H1 (cell line): ENCODE measurements around the gene TXNDC11. TPM values are rescaled to one million over a fixed set of nuclear protein-coding genes. Genes with fewer than 3 reads are reported as not detected.

Experiments used
- CTCF ChIA-PET: fragments of 300-600 bp; sonication (Branson Sonifier 250); formaldehyde crosslinking; loops from one replicate; lab custom pipeline; 2021; ENCODE audit not compliant: partially characterized antibody; lab: Charles Lee
- POLR2A ChIA-PET: fragments of 300-600 bp; sonication (Branson Sonifier 250); formaldehyde crosslinking; loops from one replicate; lab custom pipeline; 2021; ENCODE audit warnings: inconsistent platforms; ENCODE audit not compliant: partially characterized antibody; lab: Charles Lee
- DNase-seq, 2 experiments: peaks; one replicate each; pipeline versions ENCODE4 v3.0.0 to v3.0.0-alpha.2; 2010 to 2022; ENCODE audit warnings: low spot score in 2 of 2, low read depth in 1 of 2, mixed read lengths in 1 of 2
- FAIRE-seq: peaks from 2 replicates; lab custom pipeline; 2011; peaks lifted over from hg19 to GRCh38; lab: Jason Lieb, UNC
- H2AFZ ChIP-seq: 2 replicates; pipeline ENCODE4 v1.8.1; 2012; ENCODE audit warnings: low read length, inconsistent platforms
- H2AK5ac ChIP-seq: 2 replicates; pipeline ENCODE4 v1.6.1; 2013; ENCODE audit warnings: low read depth, low read length
- H2BK120ac ChIP-seq: replicated peaks from 2 replicates; pipeline ENCODE3; 2013; ENCODE audit warnings: low read depth, low read length, inconsistent platforms
- H2BK12ac ChIP-seq: 2 replicates; pipeline ENCODE4 v1.6.1; 2013; ENCODE audit warnings: low read depth, low read length
- H2BK15ac ChIP-seq: 2 replicates; pipeline ENCODE4 v1.6.1; 2013; ENCODE audit warnings: low read length
- H2BK20ac ChIP-seq: 2 replicates; pipeline ENCODE4 v1.6.1; 2013; ENCODE audit warnings: low read length
- H2BK5ac ChIP-seq: 2 replicates; pipeline ENCODE4 v1.6.1; 2013; ENCODE audit warnings: low read depth, low read length
- H3K14ac ChIP-seq: 2 replicates; pipeline ENCODE4 v1.6.1; 2013; ENCODE audit warnings: inconsistent platforms; ENCODE audit not compliant: insufficient read length
- H3K18ac ChIP-seq: 2 replicates; pipeline ENCODE4 v1.6.1; 2013; ENCODE audit warnings: low read length; ENCODE audit errors: extremely low read depth
- H3K23ac ChIP-seq: 2 replicates; pipeline ENCODE4 v1.6.1; 2013; ENCODE audit warnings: inconsistent platforms; ENCODE audit not compliant: insufficient read length
- H3K23me2 ChIP-seq: 2 replicates; pipeline ENCODE4 v1.6.1; 2013; ENCODE audit warnings: low read depth, low read length
- H3K27ac ChIP-seq: 2 replicates; pipeline ENCODE4 v1.6.1; 2011; ENCODE audit warnings: low read depth, low read length, inconsistent platforms
- H3K27me3 ChIP-seq, 4 experiments: replicated peaks in 1 of 4; 1 replicate in 1 of 4; 2 replicates in 3 of 4; pipeline versions ENCODE4 v1.6.1 to v1.8.1; 2011 to 2013; ENCODE audit warnings: low read length in 3 of 4, mild to moderate bottlenecking in 3 of 4, inconsistent platforms in 2 of 4, mixed read lengths in 2 of 4, moderate library complexity in 1 of 4; ENCODE audit not compliant: control insufficient read depth in 3 of 4, insufficient read depth in 3 of 4; ENCODE audit errors: extremely low read depth in 1 of 4
- H3K36me3 ChIP-seq, 4 experiments: 2 replicates each; pipeline versions ENCODE4 v1.6.1 to v1.8.1; 2011 to 2013; ENCODE audit warnings: mild to moderate bottlenecking in 4 of 4, low read length in 3 of 4, moderate library complexity in 2 of 4, control low read depth in 1 of 4, inconsistent platforms in 1 of 4; ENCODE audit not compliant: insufficient read depth in 4 of 4, control insufficient read depth in 2 of 4
- H3K4ac ChIP-seq: replicated peaks from 2 replicates; pipeline ENCODE3; 2013; ENCODE audit warnings: low read length, low read depth, mixed read lengths, inconsistent platforms; ENCODE audit not compliant: insufficient read length
- H3K4me1 ChIP-seq, 4 experiments: replicated peaks in 1 of 4; 1 replicate in 1 of 4; 2 replicates in 3 of 4; pipeline versions ENCODE4 v1.6.1 to v1.8.1; 2011 to 2013; ENCODE audit warnings: low read length in 3 of 4, inconsistent platforms in 2 of 4, mixed read lengths in 1 of 4; ENCODE audit not compliant: insufficient read depth in 4 of 4, control insufficient read depth in 3 of 4
- H3K4me2 ChIP-seq, 2 experiments: 2 replicates each; pipeline versions ENCODE4 v1.6.1 to v1.8.1; 2011 to 2013; ENCODE audit warnings: low read depth in 2 of 2, low read length in 2 of 2, control low read depth in 1 of 2, inconsistent platforms in 1 of 2, mild to moderate bottlenecking in 1 of 2; ENCODE audit not compliant: insufficient read depth in 1 of 2
- H3K4me3 ChIP-seq, 4 experiments: fragments of 200-600, 300-600 bp in 1 of 4; sonication (generic), shearing (Covaris generic), sonication (Bioruptor Twin) in 1 of 4; 2 replicates each; pipeline versions ENCODE4 v1.5.1 to v1.8.1; 2011 to 2016; ENCODE audit warnings: low read length in 4 of 4, low read depth in 3 of 4, control low read depth in 2 of 4, inconsistent platforms in 2 of 4, mild to moderate bottlenecking in 2 of 4, mixed read lengths in 1 of 4, moderate library complexity in 1 of 4; ENCODE audit not compliant: insufficient read depth in 2 of 4; ENCODE audit errors: extremely low read depth in 1 of 4
- H3K56ac ChIP-seq: replicated peaks from 2 replicates; pipeline ENCODE3; 2013; ENCODE audit warnings: low read depth, mild to moderate bottlenecking, mixed read lengths, low read length, inconsistent platforms; ENCODE audit not compliant: insufficient read length
- H3K79me1 ChIP-seq: 2 replicates; pipeline ENCODE4 v1.6.1; 2013; ENCODE audit warnings: low read depth, low read length, control low read depth
- H3K79me2 ChIP-seq, 2 experiments: 2 replicates each; pipeline versions ENCODE4 v1.6.1 to v1.8.1; 2012 to 2013; ENCODE audit warnings: low read length in 2 of 2, mild to moderate bottlenecking in 2 of 2, inconsistent platforms in 1 of 2; ENCODE audit not compliant: insufficient read depth in 2 of 2, control insufficient read depth in 1 of 2
- H3K9ac ChIP-seq, 4 experiments: replicated peaks in 1 of 4; 1 replicate in 1 of 4; 2 replicates in 3 of 4; pipeline versions ENCODE4 v1.6.1 to v1.8.1; 2011 to 2013; ENCODE audit warnings: low read depth in 3 of 4, low read length in 3 of 4, control low read depth in 2 of 4, mild to moderate bottlenecking in 2 of 4, moderate library complexity in 2 of 4, inconsistent platforms in 1 of 4; ENCODE audit errors: extremely low read depth in 1 of 4
- H3K9me3 ChIP-seq, 2 experiments: 2 replicates each; pipeline versions ENCODE4 v1.6.1 to v1.8.1; 2012 to 2013; ENCODE audit warnings: mild to moderate bottlenecking in 2 of 2, moderate library complexity in 2 of 2, control low read depth in 1 of 2, inconsistent platforms in 1 of 2, low read depth in 1 of 2, low read length in 1 of 2, mixed read lengths in 1 of 2; ENCODE audit not compliant: insufficient read depth in 2 of 2
- H4K20me1 ChIP-seq, 2 experiments: replicated peaks in 1 of 2; 2 replicates each; pipeline versions ENCODE3 to v1.8.1; 2011 to 2013; ENCODE audit warnings: inconsistent platforms in 2 of 2, low read length in 2 of 2, mild to moderate bottlenecking in 1 of 2; ENCODE audit not compliant: insufficient read depth in 2 of 2, control insufficient read depth in 1 of 2
- H4K5ac ChIP-seq: 2 replicates; pipeline ENCODE4 v1.6.1; 2013; ENCODE audit warnings: low read length, low read depth, mixed read lengths, inconsistent platforms; ENCODE audit not compliant: insufficient read length
- H4K8ac ChIP-seq: 2 replicates; pipeline ENCODE4 v1.8.0; 2013; ENCODE audit warnings: mild to moderate bottlenecking, moderate library complexity, low read length, inconsistent platforms; ENCODE audit not compliant: insufficient read depth; ENCODE audit errors: extremely low read depth
- H4K91ac ChIP-seq: replicated peaks from 2 replicates; pipeline ENCODE3; 2013; ENCODE audit warnings: low read length, mixed read lengths, inconsistent platforms; ENCODE audit not compliant: insufficient read length
- POLR2A ChIP-seq, 2 experiments: IDR thresholded peaks; 1 replicate in 1 of 2; 2 replicates in 1 of 2; pipeline ENCODE4 v1.6.1; 2011; ENCODE audit warnings: low read depth in 2 of 2, low read length in 2 of 2, mild to moderate bottlenecking in 2 of 2; ENCODE audit errors: control extremely low read depth in 1 of 2
- SAP30 ChIP-seq: fragments of 300-600 bp; sonication (generic); IDR thresholded peaks from 2 replicates; pipeline ENCODE4 v1.7.1; 2012; ENCODE audit warnings: low read length, moderate library complexity, mild to moderate bottlenecking, inconsistent platforms; ENCODE audit not compliant: insufficient read depth, insufficient replicate concordance
- SP2 ChIP-seq: IDR thresholded peaks from 2 replicates; pipeline ENCODE4 v1.6.1; 2012; ENCODE audit warnings: mild to moderate bottlenecking, low read length, inconsistent platforms
- SRF ChIP-seq: IDR thresholded peaks from 2 replicates; pipeline ENCODE4 v1.6.1; 2011; ENCODE audit warnings: mild to moderate bottlenecking, low read depth, low read length, moderate library complexity
- TCF12 ChIP-seq: IDR thresholded peaks from 2 replicates; pipeline ENCODE4 v1.6.1; 2011; ENCODE audit warnings: low read depth, mild to moderate bottlenecking, low read length
- WGBS, 2 experiments: shearing (Covaris generic) in 1 of 2; methylation state at CpG; one replicate each; pipeline versions ENCODE4 v1.1.6 to v1.1.7; 2013 to 2015; ENCODE audit warnings: low lambda C conversion rate in 2 of 2, mixed read lengths in 2 of 2, inconsistent platforms in 1 of 2, low coverage in 1 of 2, missing lambda C conversion rate in 1 of 2; ENCODE audit not compliant: insufficient replicate concordance in 2 of 2, insufficient coverage in 1 of 2, insufficient read length in 1 of 2; ENCODE audit errors: extremely low coverage in 1 of 2, missing lambda C conversion rate in 1 of 2; 5-methylcytosine and 5-hydroxymethylcytosine counted together
- polyA plus RNA-seq, 7 experiments: library from polyadenylated mRNA; depleted of rRNA in 3 of 7; stranded (reverse) in 5 of 7; unstranded in 2 of 7; fragments of >200 nt in 5 of 7; fragments of 200-250 nt in 2 of 7; gene quantifications; 1 replicate in 5 of 7; 2 replicates in 1 of 7; 4 replicates in 1 of 7; pipeline versions ENCODE4 v1.2.1 to v1.2.3, GENCODE V29; 2011 to 2013; ENCODE audit warnings: missing spikeins in 2 of 7, mixed read lengths in 2 of 7
- total RNA-seq: library from RNA; stranded (reverse); fragmentation: NEBNext Ultra II Directional; extraction: Animal tissue kit (Norgen Biotek cat#: 25700); gene quantifications from 2 replicates; pipeline ENCODE4 v1.2.1, GENCODE V29; 2021

Gene TXNDC11
- total and polyA plus RNA-seq, 2 of the 8 experiments (the other 6 are each of a cell fraction or from before 2014, with no cell fraction given), result 13.5 to 13.8 TPM

GRCh38 chr16:11768849-11769248 lies 26.2 kb upstream of the TXNDC11 start:
- TF ChIP-seq SP2 (no peak), POLR2A (IDR thresholded peaks at IDR 0.05; ENCODE audit: control extremely low read depth in 1 of 2, low read depth in 2 of 2, low read length in 2 of 2) (no peak), SAP30 (no peak), TCF12 (no peak), SRF (no peak)
- Histone ChIP-seq H3K36me3 (peaks cover 11 to 73% (median 36%) of the 10 kb centered on the region in 4 experiments), H4K91ac (no peak overlapping the region), H3K4me3 (no peak overlapping the region), H2BK15ac (no peak overlapping the region), H4K8ac (no peak overlapping the region), H3K4me2 (no peak overlapping the region), H3K9me3 (no peaks in the 10 kb centered on the region), H3K9ac (no peak overlapping the region), H3K79me1 (no peaks in the 10 kb centered on the region; the same call in 1 of the 2 replicates), H3K79me2 (no peaks in the 10 kb centered on the region), H3K14ac (no peak overlapping the region), H2BK5ac (no peak overlapping the region), H4K5ac (no peak overlapping the region), H3K23ac (no peak overlapping the region), H2AK5ac (no peak overlapping the region), H3K27ac (no peak overlapping the region), H4K20me1 (peaks cover 0 to 1% of the 10 kb centered on the region in 2 experiments), H2BK20ac (no peak overlapping the region), H2BK12ac (no peak overlapping the region), H3K18ac (no peak overlapping the region), H3K4ac (no peak overlapping the region), H2BK120ac (no peak overlapping the region), H3K4me1 (no peaks in the 10 kb centered on the region), H2AFZ (no peak overlapping the region), H3K23me2 (no peaks in the 10 kb centered on the region), H3K56ac (no peak overlapping the region), H3K27me3 (no peaks in the 10 kb centered on the region)
- WGBS, 2 experiments, result 93% methylated on average over 7 of the region's 7 CpGs; no CpG with 5 or more reads in 1 of the 2 experiments
- ChIA-PET CTCF (interaction anchor here (1.0 kb wide), 1 partner anchor 55 kb away, joined by 3 read pairs; no protein-coding TSS in a partner anchor), POLR2A (interaction anchor here (2.0 kb wide), 1 partner anchor 13 kb away, joined by 4 read pairs; no protein-coding TSS in a partner anchor)
- DNase-seq (no peak), FAIRE-seq (no peak)
